ENCODE measurements around the gene VLDLR.

DNA sequence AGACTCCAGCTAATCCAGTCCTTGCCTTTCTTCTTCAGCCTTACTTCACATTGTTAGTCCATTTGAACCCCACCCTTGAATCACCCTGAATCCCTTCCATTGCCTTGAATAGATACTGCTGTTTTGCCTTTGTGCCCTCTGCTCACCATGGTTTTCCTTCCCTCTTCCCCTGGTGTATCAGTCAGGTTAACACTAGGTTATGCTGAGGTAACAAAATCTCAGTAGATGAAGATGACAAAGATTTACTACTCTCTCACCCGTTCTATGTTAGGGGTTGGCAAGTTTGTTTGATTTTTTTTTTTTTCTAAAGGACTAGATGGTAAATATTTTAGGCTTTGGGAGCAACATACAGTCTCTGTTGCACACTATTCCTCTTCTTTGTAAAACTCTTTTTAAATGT is 3.3 kb upstream of the VLDLR start:
- TF ChIP-seq POLR2A (IDR thresholded peaks at IDR 0.05): no peak
- TF ChIP-seq, protein P1, sequence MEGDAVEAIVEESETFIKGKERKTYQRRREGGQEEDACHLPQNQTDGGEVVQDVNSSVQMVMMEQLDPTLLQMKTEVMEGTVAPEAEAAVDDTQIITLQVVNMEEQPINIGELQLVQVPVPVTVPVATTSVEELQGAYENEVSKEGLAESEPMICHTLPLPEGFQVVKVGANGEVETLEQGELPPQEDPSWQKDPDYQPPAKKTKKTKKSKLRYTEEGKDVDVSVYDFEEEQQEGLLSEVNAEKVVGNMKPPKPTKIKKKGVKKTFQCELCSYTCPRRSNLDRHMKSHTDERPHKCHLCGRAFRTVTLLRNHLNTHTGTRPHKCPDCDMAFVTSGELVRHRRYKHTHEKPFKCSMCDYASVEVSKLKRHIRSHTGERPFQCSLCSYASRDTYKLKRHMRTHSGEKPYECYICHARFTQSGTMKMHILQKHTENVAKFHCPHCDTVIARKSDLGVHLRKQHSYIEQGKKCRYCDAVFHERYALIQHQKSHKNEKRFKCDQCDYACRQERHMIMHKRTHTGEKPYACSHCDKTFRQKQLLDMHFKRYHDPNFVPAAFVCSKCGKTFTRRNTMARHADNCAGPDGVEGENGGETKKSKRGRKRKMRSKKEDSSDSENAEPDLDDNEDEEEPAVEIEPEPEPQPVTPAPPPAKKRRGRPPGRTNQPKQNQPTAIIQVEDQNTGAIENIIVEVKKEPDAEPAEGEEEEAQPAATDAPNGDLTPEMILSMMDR (IDR thresholded peaks at IDR 0.05): no peak

Data from heart left ventricle (tissue), 13 donors.